ENCODE results near the gene DUOX2.

The DUOX2 gene

GRCh38 chr15:45101749-45102148 is 12.2 kb downstream of the DUOX2 start:
- no peaks in the 10 kb centered on the region for H3K36me3 ChIP-seq (ENCODE audit: control insufficient read depth in 2 of 2, insufficient read depth in 2 of 2, low read length in 2 of 2)
- H3K9me3 ChIP-seq (ENCODE audit: control insufficient read depth in 2 of 2, low read length in 2 of 2): no peaks in the 10 kb centered on the region
- no peaks in the 10 kb centered on the region for H3K4me1 ChIP-seq (ENCODE audit: control insufficient read depth in 2 of 2, insufficient read depth in 2 of 2, low read length in 2 of 2)
- H3K27me3 ChIP-seq (ENCODE audit: control insufficient read depth in 2 of 2, insufficient read depth in 2 of 2, low read length in 2 of 2): peaks cover 0 to 3% of the 10 kb centered on the region in 2 donors
- no peak overlapping the region for H3K9ac ChIP-seq (ENCODE audit: low read depth in 1 of 2, low read length in 2 of 2)
- no peak overlapping the region for H3K4me3 ChIP-seq (ENCODE audit: low read length in 2 of 2)
- H3K27ac ChIP-seq (ENCODE audit: low read depth in 2 of 2, low read length in 2 of 2): no peak overlapping the region

DNA sequence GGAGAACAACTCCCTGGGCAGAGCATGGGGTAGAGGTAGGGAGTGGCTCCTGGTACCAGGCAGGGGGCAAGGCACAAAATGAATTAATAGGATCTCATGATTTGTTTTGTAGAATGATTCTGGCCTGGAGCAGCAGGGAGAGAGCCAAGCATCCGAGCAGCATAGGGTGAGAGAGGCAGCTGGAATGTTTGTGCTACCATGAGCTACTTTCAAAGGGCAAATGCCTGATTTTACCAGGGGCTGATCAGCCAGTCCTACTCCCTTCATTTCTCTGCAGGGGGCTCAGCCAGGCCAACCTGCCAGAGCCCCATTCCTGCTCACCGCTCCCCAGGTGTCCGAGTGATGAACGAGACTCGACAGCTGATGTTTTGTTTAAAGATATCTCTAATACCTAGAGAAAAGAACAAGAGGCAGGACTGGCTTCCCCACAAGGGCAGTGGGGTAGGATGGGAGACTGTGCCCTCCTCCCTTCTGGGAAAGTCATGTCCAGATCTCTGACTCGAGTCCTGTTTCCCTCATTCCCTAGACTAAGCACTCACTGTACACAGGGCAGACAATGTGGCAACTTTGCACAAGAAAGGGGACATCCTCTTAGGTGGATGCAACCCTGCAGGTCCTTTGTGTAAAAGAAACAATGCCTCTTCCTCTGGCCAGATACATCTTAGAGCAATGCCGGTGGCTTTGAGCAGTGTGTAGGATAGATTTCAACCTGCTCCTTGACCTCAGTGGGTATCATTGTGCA is 12.9 kb downstream of the DUOX2 start:
- no peak overlapping the region for H3K4me3 ChIP-seq (ENCODE audit: low read length in 2 of 2)
- no peak overlapping the region for H3K9ac ChIP-seq (ENCODE audit: low read depth in 1 of 2, low read length in 2 of 2)
- no peaks in the 10 kb centered on the region for H3K9me3 ChIP-seq (ENCODE audit: control insufficient read depth in 2 of 2, low read length in 2 of 2)
- no peaks in the 10 kb centered on the region for H3K36me3 ChIP-seq (ENCODE audit: control insufficient read depth in 2 of 2, insufficient read depth in 2 of 2, low read length in 2 of 2)
- no peak overlapping the region for H3K27ac ChIP-seq (ENCODE audit: low read depth in 2 of 2, low read length in 2 of 2)
- H3K27me3 ChIP-seq (ENCODE audit: control insufficient read depth in 2 of 2, insufficient read depth in 2 of 2, low read length in 2 of 2): peaks cover 0 to 2% of the 10 kb centered on the region in 2 donors
- no peaks in the 10 kb centered on the region for H3K4me1 ChIP-seq (ENCODE audit: control insufficient read depth in 2 of 2, insufficient read depth in 2 of 2, low read length in 2 of 2)

DNA sequence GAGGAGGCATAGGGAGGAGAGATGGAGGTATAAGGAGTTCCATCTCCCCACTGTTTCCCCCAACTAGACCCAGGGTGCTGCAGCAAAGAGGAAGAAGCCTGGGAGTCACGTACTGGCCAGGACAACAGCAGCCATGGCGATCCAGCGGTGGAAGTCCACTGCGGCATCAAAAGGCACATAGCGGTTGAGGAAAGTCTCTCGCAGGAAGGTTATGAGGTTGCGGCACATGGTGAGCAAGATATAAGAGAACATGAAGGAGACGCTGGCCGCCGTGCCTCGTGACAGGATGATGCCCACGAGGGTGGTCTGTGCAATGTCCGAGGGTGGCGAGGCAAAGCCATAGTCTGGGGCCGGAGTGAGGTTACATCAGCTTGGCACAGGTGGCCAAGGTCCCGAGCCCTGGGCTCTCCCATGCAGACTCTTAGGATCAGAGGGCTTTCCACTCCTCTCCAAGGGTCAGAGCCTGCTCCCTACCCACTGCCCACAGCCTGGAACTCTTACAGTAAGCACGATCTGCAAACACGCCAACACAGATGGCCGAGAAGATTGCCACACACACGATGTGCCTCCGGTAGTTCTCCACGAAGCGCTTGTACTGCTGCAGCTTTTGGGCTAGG is 14.3 kb downstream of the DUOX2 start:
- H3K27me3 ChIP-seq (ENCODE audit: control insufficient read depth in 2 of 2, insufficient read depth in 2 of 2, low read length in 2 of 2): no peaks in the 10 kb centered on the region
- no peak overlapping the region for H3K27ac ChIP-seq (ENCODE audit: low read depth in 2 of 2, low read length in 2 of 2)
- H3K4me1 ChIP-seq (ENCODE audit: control insufficient read depth in 2 of 2, insufficient read depth in 2 of 2, low read length in 2 of 2): no peaks in the 10 kb centered on the region
- no peaks in the 10 kb centered on the region for H3K9me3 ChIP-seq (ENCODE audit: control insufficient read depth in 2 of 2, low read length in 2 of 2)
- no peak overlapping the region for H3K4me3 ChIP-seq (ENCODE audit: low read length in 2 of 2)
- no peaks in the 10 kb centered on the region for H3K36me3 ChIP-seq (ENCODE audit: control insufficient read depth in 2 of 2, insufficient read depth in 2 of 2, low read length in 2 of 2)
- H3K9ac ChIP-seq (ENCODE audit: low read depth in 1 of 2, low read length in 2 of 2): no peak overlapping the region

DNA sequence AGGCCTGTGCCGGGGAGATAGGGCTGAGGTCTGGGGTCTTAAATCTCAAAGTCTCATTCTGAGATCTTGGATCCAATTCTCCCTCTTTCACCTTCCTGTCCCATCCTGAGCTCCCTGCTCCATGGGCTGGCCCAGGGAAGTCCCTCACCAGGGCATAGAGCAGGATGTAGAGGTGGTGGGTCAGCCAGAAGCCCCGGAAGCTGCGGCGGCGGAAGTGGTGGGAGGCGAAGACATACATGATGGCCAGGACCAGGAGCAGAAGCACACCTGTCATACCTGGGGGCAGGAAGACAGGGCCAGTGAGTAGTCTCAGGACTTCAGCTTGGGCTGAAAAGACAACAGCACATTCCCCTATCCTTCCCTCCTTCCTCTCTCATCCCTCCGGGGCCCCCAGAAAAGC is 16.5 kb downstream of the DUOX2 start:
- Histone ChIP-seq H3K4me3 (ENCODE audit: low read length in 2 of 2) (no peak overlapping the region), H3K9ac (ENCODE audit: low read depth in 1 of 2, low read length in 2 of 2) (no peak overlapping the region), H3K27ac (ENCODE audit: low read depth in 2 of 2, low read length in 2 of 2) (no peak overlapping the region), H3K9me3 (ENCODE audit: control insufficient read depth in 2 of 2, low read length in 2 of 2) (no peaks in the 10 kb centered on the region), H3K27me3 (ENCODE audit: control insufficient read depth in 2 of 2, insufficient read depth in 2 of 2, low read length in 2 of 2) (no peaks in the 10 kb centered on the region), H3K4me1 (ENCODE audit: control insufficient read depth in 2 of 2, insufficient read depth in 2 of 2, low read length in 2 of 2) (no peaks in the 10 kb centered on the region), H3K36me3 (ENCODE audit: control insufficient read depth in 2 of 2, insufficient read depth in 2 of 2, low read length in 2 of 2) (no peaks in the 10 kb centered on the region)

DNA sequence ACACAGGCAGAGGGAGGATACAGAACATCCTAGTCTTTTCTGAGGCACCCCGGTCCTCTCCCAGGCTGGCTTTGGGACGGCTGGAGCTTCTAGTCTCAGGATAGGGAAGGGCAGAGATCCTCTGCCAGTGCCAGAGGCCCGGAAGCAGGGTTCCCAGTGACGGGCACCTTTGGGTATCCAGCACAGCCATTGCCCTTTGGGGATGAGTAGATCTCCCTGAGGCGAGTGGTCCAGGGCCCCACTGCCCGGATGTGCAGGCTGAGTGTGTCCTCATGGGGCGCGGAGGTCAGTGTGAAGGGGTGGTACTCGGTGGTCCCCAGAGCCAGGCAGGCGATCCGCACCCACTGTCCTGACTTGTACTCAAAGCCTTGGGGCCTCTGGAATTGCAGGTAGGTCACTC is 18.3 kb downstream of the DUOX2 start:
- no peak overlapping the region for H3K4me3 ChIP-seq (ENCODE audit: low read length in 2 of 2)
- H3K27me3 ChIP-seq (ENCODE audit: control insufficient read depth in 2 of 2, insufficient read depth in 2 of 2, low read length in 2 of 2): no peaks in the 10 kb centered on the region

GRCh38 chr15:45094358-45094730 is 19.6 kb downstream of the DUOX2 start:
- no peaks in the 10 kb centered on the region for H3K27me3 ChIP-seq (ENCODE audit: control insufficient read depth in 2 of 2, insufficient read depth in 2 of 2, low read length in 2 of 2)
- H3K9me3 ChIP-seq (ENCODE audit: control insufficient read depth in 2 of 2, low read length in 2 of 2): no peaks in the 10 kb centered on the region
- H3K27ac ChIP-seq (ENCODE audit: low read depth in 2 of 2, low read length in 2 of 2): no peak overlapping the region
- no peak overlapping the region for H3K9ac ChIP-seq (ENCODE audit: low read depth in 1 of 2, low read length in 2 of 2)
- H3K4me1 ChIP-seq (ENCODE audit: control insufficient read depth in 2 of 2, insufficient read depth in 2 of 2, low read length in 2 of 2): no peaks in the 10 kb centered on the region
- H3K36me3 ChIP-seq (ENCODE audit: control insufficient read depth in 2 of 2, insufficient read depth in 2 of 2, low read length in 2 of 2): no peaks in the 10 kb centered on the region
- no peak overlapping the region for H3K4me3 ChIP-seq (ENCODE audit: low read length in 2 of 2)

More for the DNA sequence above, 18.3 kb downstream of the DUOX2 start:
- H3K9me3 ChIP-seq (ENCODE audit: control insufficient read depth in 2 of 2, low read length in 2 of 2): no peaks in the 10 kb centered on the region
- H3K4me1 ChIP-seq (ENCODE audit: control insufficient read depth in 2 of 2, insufficient read depth in 2 of 2, low read length in 2 of 2): no peaks in the 10 kb centered on the region
- H3K36me3 ChIP-seq (ENCODE audit: control insufficient read depth in 2 of 2, insufficient read depth in 2 of 2, low read length in 2 of 2): no peaks in the 10 kb centered on the region
- H3K9ac ChIP-seq (ENCODE audit: low read depth in 1 of 2, low read length in 2 of 2): no peak overlapping the region
- no peak overlapping the region for H3K27ac ChIP-seq (ENCODE audit: low read depth in 2 of 2, low read length in 2 of 2)

DNA sequence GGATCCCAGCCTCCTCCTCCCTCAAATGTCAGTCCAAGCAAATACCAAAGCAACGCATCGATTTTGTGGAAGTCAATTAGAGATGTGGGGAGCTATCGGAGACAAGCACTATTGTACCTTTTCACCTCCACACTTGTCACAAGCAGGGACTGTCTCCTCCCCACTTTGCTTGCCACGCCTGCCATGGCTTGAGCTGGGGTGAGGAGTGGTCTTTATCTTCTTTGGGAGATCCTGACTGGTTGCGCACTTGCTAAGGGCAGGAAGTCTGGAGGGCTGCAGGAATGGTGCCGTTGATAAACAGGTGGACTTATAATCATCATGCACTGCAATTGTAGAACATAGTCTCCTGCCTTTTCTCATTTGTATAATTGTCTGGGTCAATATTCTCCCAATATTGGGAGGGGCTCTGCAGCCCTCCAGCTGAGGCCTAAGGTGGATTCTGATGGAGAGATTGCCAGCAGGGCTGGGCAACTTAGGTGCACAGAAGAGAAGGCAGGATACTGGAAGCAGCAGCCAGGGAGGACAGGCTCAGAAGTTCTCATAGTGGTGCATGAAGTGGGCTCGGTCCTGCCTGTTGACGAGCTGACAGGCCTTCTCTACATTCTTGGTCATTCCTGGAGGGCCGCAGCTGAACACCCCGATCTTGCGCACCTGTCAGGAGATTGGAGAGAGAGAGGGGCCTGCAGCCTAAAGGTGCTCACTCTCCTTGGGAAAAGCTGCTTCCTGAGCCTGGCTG is 20.2 kb downstream of the DUOX2 start:
- Histone ChIP-seq H3K4me1 (ENCODE audit: control insufficient read depth in 2 of 2, insufficient read depth in 2 of 2, low read length in 2 of 2) (no peaks in the 10 kb centered on the region), H3K27me3 (ENCODE audit: control insufficient read depth in 2 of 2, insufficient read depth in 2 of 2, low read length in 2 of 2) (no peaks in the 10 kb centered on the region), H3K27ac (ENCODE audit: low read depth in 2 of 2, low read length in 2 of 2) (no peak overlapping the region), H3K9ac (ENCODE audit: low read depth in 1 of 2, low read length in 2 of 2) (no peak overlapping the region), H3K4me3 (ENCODE audit: low read length in 2 of 2) (no peak overlapping the region), H3K36me3 (ENCODE audit: control insufficient read depth in 2 of 2, insufficient read depth in 2 of 2, low read length in 2 of 2) (no peaks in the 10 kb centered on the region), H3K9me3 (ENCODE audit: control insufficient read depth in 2 of 2, low read length in 2 of 2) (no peaks in the 10 kb centered on the region)

GRCh38 chr15:45093013-45093412 is 21.0 kb downstream of the DUOX2 start:
- Histone ChIP-seq H3K36me3 (ENCODE audit: control insufficient read depth in 2 of 2, insufficient read depth in 2 of 2, low read length in 2 of 2) (no peaks in the 10 kb centered on the region), H3K4me1 (ENCODE audit: control insufficient read depth in 2 of 2, insufficient read depth in 2 of 2, low read length in 2 of 2) (no peaks in the 10 kb centered on the region), H3K9ac (ENCODE audit: low read depth in 1 of 2, low read length in 2 of 2) (no peak overlapping the region), H3K9me3 (ENCODE audit: control insufficient read depth in 2 of 2, low read length in 2 of 2) (no peaks in the 10 kb centered on the region), H3K27ac (ENCODE audit: low read depth in 2 of 2, low read length in 2 of 2) (no peak overlapping the region), H3K4me3 (ENCODE audit: low read length in 2 of 2) (no peak overlapping the region), H3K27me3 (ENCODE audit: control insufficient read depth in 2 of 2, insufficient read depth in 2 of 2, low read length in 2 of 2) (no peaks in the 10 kb centered on the region)

DNA sequence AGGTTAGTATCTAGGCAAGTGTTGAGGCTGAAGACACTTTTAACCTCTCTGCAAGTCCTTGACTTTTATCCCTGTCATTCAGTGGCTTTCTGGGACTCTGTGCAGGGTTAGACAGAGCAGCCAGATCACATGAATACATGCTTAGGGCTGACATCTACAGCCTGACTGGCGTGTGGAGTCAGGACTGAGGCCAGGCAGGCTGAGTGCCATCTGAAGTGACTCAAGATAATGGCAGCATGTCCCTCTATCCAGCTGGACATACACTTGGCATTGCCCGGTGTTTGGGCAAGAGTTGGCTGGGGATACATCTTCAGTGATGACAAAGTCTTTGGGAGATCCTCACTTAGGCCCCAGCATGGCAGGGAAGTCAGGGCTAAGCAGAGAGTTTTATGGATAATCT is 22.4 kb downstream of the DUOX2 start:
- Histone ChIP-seq H3K36me3 (ENCODE audit: control insufficient read depth in 2 of 2, insufficient read depth in 2 of 2, low read length in 2 of 2) (no peaks in the 10 kb centered on the region), H3K27me3 (ENCODE audit: control insufficient read depth in 2 of 2, insufficient read depth in 2 of 2, low read length in 2 of 2) (no peaks in the 10 kb centered on the region), H3K27ac (ENCODE audit: low read depth in 2 of 2, low read length in 2 of 2) (no peak overlapping the region), H3K4me1 (ENCODE audit: control insufficient read depth in 2 of 2, insufficient read depth in 2 of 2, low read length in 2 of 2) (no peaks in the 10 kb centered on the region), H3K4me3 (ENCODE audit: low read length in 2 of 2) (no peak overlapping the region), H3K9me3 (ENCODE audit: control insufficient read depth in 2 of 2, low read length in 2 of 2) (no peaks in the 10 kb centered on the region), H3K9ac (ENCODE audit: low read depth in 1 of 2, low read length in 2 of 2) (no peak overlapping the region)

GRCh38 chr15:45091161-45091560 is 22.8 kb downstream of the DUOX2 start:
- Histone ChIP-seq H3K4me1 (ENCODE audit: control insufficient read depth in 2 of 2, insufficient read depth in 2 of 2, low read length in 2 of 2) (no peaks in the 10 kb centered on the region), H3K4me3 (ENCODE audit: low read length in 2 of 2) (no peak overlapping the region), H3K36me3 (ENCODE audit: control insufficient read depth in 2 of 2, insufficient read depth in 2 of 2, low read length in 2 of 2) (no peaks in the 10 kb centered on the region), H3K27ac (ENCODE audit: low read depth in 2 of 2, low read length in 2 of 2) (no peak overlapping the region), H3K9ac (ENCODE audit: low read depth in 1 of 2, low read length in 2 of 2) (no peak overlapping the region), H3K9me3 (ENCODE audit: control insufficient read depth in 2 of 2, low read length in 2 of 2) (no peaks in the 10 kb centered on the region), H3K27me3 (ENCODE audit: control insufficient read depth in 2 of 2, insufficient read depth in 2 of 2, low read length in 2 of 2) (no peaks in the 10 kb centered on the region)

All from mucosa of rectum (tissue), 2 donors.